ENCODE data around the gene BUD31.

DNA sequence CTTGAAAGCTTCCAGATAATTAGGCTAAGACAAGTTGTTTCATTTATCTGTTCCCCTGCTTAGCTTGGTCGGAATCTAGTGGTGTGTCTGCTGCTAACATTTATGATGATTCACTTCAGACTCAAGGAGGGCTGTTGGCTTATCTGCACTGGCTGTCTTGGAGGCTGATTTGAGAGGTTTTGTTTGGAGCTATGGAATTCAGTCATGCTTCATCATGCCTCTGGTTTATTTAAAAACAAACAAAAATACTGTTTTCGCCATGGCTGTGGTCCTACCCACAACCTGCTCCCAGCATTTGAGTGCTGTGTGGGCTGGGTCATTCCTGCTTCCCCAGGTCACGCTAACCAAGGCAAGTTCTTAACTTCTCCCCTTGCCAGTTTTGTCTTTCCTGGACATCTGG, 46.0 kb upstream of the BUD31 start:
- TF ChIP-seq POLR2AphosphoS5 (IDR thresholded peaks at IDR 0.05) (no peak), EP300 (IDR thresholded peaks at IDR 0.05; ENCODE audit: low read depth) (no peak), POLR2A (IDR thresholded peaks at IDR 0.05) (no peak)
- TF ChIP-seq, protein P1, sequence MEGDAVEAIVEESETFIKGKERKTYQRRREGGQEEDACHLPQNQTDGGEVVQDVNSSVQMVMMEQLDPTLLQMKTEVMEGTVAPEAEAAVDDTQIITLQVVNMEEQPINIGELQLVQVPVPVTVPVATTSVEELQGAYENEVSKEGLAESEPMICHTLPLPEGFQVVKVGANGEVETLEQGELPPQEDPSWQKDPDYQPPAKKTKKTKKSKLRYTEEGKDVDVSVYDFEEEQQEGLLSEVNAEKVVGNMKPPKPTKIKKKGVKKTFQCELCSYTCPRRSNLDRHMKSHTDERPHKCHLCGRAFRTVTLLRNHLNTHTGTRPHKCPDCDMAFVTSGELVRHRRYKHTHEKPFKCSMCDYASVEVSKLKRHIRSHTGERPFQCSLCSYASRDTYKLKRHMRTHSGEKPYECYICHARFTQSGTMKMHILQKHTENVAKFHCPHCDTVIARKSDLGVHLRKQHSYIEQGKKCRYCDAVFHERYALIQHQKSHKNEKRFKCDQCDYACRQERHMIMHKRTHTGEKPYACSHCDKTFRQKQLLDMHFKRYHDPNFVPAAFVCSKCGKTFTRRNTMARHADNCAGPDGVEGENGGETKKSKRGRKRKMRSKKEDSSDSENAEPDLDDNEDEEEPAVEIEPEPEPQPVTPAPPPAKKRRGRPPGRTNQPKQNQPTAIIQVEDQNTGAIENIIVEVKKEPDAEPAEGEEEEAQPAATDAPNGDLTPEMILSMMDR (IDR thresholded peaks at IDR 0.05) = no peak

Data from transverse colon (tissue), 4 donors.